Measurements from ENCODE around the gene DLG4.

DLG4 gene

DNA sequence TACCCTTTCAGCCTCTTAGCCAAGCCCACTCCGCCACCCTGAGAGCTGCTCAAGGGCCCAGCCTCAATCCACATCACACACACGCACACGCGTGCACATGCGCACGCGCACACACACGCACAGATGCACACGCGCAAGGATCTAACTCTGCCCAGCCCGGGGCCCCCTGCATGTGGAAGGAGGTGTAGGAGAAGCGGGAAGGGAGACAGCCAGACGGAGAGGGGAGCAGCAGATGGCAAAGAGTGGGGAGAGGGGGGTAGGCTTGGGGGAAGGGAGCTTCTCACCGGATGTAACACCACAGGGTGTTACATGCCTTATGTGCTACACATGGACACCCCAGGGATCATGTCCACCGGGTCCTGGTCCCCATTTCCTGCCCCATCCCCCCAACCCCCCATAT, 15.3 kb downstream of the DLG4 start:
- H3K4me3 ChIP-seq (ENCODE audit: low read depth, low read length), result peak overlapping the region; percentile 57
- TF ChIP-seq, protein P1, sequence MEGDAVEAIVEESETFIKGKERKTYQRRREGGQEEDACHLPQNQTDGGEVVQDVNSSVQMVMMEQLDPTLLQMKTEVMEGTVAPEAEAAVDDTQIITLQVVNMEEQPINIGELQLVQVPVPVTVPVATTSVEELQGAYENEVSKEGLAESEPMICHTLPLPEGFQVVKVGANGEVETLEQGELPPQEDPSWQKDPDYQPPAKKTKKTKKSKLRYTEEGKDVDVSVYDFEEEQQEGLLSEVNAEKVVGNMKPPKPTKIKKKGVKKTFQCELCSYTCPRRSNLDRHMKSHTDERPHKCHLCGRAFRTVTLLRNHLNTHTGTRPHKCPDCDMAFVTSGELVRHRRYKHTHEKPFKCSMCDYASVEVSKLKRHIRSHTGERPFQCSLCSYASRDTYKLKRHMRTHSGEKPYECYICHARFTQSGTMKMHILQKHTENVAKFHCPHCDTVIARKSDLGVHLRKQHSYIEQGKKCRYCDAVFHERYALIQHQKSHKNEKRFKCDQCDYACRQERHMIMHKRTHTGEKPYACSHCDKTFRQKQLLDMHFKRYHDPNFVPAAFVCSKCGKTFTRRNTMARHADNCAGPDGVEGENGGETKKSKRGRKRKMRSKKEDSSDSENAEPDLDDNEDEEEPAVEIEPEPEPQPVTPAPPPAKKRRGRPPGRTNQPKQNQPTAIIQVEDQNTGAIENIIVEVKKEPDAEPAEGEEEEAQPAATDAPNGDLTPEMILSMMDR (IDR thresholded peaks at IDR 0.05; ENCODE audit: low read depth, low read length), result no peak

DNA sequence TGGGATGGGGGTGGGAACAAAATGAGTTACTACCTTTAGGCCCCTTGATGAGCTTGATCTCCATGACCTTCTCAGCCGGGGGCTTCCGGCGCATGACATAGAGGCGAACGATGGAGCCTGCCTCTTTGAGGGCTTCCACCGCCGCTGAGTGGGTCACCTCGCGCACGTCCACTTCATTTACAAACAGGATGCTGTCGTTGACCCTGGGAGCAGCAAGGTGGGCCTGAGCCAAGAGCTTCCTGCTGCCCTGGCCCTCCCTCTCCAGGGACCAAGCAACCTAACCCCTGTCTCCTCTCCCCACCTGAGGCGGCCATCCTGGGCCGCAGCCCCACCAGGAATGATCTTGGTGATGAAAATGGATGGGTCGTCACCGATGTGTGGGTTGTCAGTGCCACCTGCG, 16.2 kb downstream of the DLG4 start:
- no peak overlapping the region for H3K4me3 ChIP-seq (ENCODE audit: low read depth, low read length)
- TF ChIP-seq, protein P1 (IDR thresholded peaks at IDR 0.05; ENCODE audit: low read depth, low read length), result no peak

DNA sequence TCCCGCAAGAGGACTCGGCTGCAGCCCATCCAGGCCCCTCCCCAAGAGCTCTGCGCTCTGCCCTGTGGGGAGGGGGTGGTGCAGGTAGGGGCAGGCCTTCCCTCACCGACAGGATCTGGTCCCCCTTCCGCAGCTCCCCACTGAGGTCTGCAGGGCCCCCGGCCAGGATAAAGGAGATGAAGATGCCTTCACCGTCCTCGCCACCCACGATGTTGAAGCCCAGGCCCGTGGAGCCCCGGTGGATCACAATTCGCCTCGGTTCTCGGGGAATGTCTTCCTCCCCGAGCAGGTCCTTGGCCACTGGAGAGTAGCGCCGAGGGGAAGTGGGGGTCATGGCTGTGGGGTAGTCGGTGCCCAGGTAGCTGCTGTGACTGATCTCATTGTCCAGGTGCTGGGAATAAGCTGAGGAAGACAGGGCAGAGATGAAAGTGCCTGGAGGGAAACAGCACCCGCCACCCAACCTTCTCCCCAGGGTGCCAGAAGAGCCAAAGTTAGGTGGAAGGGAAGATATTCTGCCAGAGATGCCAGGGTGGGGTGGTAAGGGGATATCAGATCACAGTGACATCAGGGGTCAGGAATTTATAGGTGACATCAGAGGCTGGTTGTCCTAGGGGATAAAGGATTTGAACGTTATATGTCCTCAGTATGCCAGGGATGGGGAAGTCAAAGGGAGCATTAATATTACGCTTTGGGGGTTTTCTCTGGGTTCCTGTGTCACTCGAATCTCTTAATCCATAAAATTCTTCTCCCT, 22.8 kb downstream of the DLG4 start:
- TF ChIP-seq, protein P1 (IDR thresholded peaks at IDR 0.05; ENCODE audit: low read depth, low read length), result no peak
- H3K4me3 ChIP-seq (ENCODE audit: low read depth, low read length), result no peak overlapping the region

DNA sequence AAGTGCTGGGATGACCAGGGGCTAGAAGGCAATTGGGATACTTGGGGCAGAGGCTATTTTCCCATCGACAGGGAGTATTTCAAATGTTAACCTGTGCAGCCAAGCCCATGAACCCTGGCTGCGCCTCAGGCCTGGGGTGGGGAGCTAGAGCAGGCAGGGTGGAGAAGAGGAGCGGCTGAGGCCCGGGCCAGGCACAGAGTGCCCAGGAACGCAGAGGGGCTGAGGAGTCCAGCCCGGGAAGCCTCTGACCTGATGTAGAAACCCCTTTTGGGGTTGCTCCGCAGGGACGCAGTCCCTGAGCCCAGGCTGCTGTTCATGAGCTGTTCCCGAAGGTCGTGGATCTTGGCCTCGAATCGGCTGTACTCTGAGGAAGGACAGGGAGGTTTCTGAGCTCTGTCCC, 23.7 kb downstream of the DLG4 start:
- H3K4me3 ChIP-seq (ENCODE audit: low read depth, low read length), result no peak overlapping the region
- TF ChIP-seq, protein P1 (IDR thresholded peaks at IDR 0.05; ENCODE audit: low read depth, low read length), result no peak

GRCh38 chr17:7192271-7192937, 27.2 kb downstream of the DLG4 start:
- H3K4me3 ChIP-seq (ENCODE audit: low read depth, low read length), result no peak overlapping the region
- TF ChIP-seq, protein P1 (IDR thresholded peaks at IDR 0.05; ENCODE audit: low read depth, low read length), result no peak

- H3K4me3 ChIP-seq (ENCODE audit: low read depth, low read length), result no peak overlapping the region
- TF ChIP-seq, protein P1 (IDR thresholded peaks at IDR 0.05; ENCODE audit: low read depth, low read length), result no peak
These were observed 27.9 kb downstream of the DLG4 start for GRCh38 chr17:7191571-7192270.

DNA sequence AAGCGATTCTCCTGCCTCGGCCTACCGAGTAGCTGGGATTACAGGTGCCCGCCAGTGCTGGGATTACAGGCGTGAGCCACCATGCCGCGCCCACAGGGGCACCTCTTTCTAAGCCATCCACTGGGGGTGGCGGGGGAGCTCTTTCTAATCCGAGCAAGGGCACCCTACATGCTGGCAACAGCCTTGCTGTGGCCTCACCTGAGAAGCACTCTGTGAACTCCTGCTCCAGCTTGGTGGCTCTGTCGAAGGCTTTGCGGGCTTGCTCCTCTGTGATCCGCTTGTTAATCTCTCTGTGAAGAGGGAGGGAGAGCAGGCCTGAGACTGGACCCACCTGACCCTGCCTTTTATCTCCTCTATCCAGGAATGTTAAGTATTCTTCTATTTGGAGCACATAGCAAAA, 28.6 kb downstream of the DLG4 start:
- no peak overlapping the region for H3K4me3 ChIP-seq (ENCODE audit: low read depth, low read length)
- TF ChIP-seq, protein P1 (IDR thresholded peaks at IDR 0.05; ENCODE audit: low read depth, low read length), result no peak

Data from WI38 (cell line).